HG03196 (cell line): ENCODE measurements around the gene PRRT1B.

Source experiments
- ATAC-seq: cut with Tn5 transposase; IDR thresholded peaks from one replicate; pipeline ENCODE4 v1.9.1; 2021; ENCODE audit not compliant: unreplicated experiment

Gene PRRT1B

GRCh38 chr9:131594906-131595665 is 49.8 kb downstream of the PRRT1B start:
- ATAC-seq = no peak

DNA sequence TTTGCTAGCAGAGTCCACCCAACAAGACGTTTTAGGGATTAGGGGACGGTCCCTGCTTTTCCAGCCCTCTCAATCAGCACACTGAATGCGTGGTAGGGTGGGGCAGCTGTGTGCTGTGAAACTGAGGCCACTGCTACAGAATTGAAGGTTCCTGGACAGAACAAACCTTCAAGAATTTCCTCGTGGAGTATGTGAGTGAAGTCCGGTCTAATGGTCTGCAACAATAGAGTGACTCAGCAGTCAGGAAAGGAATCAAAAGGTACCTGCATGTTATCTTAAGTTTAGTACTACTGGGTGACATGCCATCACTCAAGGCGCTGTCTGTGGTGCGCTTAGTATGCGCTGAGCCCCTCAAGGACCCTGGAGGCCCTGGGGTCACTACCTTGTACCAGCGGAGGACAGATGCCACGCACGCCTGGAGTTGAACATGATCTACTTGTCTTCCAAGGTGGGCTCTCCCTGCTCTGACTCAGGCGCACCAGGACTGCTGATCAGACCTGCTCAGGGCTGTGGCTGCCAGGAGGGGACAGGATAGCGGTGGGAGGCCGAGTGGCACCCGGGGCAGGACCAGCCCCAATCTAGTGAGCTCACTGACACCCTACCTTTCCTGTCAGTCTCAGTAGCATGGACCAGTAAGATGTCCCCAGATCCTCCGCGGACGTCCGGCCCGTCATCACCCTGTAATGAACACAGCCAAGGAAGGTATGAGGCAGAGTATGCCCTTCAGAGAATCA is 50.5 kb downstream of the PRRT1B start:
- no peak for ATAC-seq

DNA sequence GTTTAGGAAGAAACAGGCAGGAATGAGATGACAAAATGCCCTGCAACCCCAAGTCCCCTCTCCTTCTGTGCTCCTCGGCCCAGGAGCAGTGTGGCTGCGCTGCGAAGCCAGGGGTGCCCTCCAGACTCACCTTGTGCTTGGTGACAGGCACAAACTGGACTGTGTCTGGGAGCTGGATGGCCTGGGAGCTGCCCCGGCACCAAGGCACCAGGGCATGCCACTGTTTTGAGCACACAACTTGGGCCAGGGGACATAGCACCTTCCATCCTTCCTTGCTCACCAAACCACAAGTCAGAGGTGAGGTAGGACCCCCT is 51.1 kb downstream of the PRRT1B start:
- no peak for ATAC-seq

DNA sequence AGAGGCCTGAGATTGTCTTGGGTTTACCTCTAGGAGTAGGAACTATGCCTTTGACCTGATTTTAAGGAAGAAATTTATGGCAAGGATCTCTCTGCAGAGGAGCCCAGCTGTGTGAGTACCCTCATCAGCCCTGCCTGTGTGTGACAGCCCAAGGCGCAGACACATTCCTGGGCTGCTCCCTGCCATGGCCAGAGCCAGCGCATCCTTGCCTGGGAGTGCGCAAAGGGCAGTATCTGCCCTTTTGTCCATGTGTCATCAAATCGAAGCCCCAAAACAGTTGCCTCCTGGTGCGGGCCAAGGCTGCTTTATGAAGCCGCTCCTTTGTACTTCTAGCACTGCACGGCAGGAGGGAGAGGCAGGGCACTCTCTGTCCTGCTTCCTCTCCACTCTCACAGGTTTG is 51.9 kb downstream of the PRRT1B start:
- ATAC-seq = no peak

DNA sequence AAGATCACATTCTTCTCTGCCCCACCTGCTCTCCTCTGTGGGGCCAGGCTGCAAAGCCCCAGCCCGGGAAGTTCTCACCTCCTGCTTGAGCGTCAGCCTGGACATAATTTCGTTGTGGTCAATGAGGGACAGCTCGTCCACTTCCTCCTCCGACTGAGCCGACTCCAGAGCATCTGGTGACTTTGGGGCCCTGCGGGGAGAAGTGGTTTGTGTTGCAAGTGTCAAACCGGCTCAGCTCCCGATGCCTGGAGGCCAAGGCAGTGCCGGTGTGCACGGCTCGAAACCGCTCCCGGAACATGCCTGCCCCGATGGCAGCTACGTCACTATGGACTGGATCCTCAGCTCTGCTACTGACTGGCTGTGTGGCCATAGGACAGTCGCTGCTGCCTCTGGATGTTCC is 52.8 kb downstream of the PRRT1B start:
- no peak for ATAC-seq

GRCh38 chr9:131601683-131602181 is 56.4 kb downstream of the PRRT1B start:
- ATAC-seq = no peak

GRCh38 chr9:131603199-131603598 is 57.9 kb downstream of the PRRT1B start:
- no peak for ATAC-seq

- no peak for ATAC-seq
These were observed 58.6 kb downstream of the PRRT1B start for GRCh38 chr9:131603711-131604439.

- no peak for ATAC-seq
These were observed 60.7 kb downstream of the PRRT1B start for GRCh38 chr9:131605770-131606590.

DNA sequence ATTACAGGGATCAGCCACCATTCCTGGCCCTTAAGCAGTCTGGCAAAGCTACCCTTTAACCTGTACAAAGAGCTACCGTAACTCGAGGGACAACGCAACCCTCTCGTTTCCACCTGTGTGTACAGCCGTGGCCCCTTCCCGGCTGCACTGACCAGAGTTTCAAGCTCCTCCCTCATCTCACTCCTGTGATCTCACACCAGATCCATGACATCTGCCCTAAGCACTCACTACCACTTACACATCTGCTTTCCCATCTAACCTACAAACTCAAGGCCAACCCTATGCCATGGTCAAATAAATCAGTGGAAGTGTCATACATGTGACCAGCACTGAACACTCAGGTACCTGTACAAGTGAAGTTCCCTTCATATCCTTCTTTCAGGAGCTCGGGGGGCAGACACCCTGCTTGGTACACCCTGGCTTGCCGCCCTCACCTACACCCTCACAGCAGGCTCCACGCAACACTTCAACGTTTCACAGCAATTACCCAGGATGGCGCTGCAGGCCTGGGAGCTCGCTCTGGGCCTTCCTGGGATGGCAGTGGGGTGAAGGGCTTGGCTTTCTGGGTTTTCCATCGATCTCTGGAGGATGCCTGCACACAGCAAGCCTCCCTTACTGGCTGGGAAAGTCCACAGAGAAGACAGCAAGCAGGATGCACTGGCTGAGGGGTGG is 61.7 kb downstream of the PRRT1B start:
- no peak for ATAC-seq

DNA sequence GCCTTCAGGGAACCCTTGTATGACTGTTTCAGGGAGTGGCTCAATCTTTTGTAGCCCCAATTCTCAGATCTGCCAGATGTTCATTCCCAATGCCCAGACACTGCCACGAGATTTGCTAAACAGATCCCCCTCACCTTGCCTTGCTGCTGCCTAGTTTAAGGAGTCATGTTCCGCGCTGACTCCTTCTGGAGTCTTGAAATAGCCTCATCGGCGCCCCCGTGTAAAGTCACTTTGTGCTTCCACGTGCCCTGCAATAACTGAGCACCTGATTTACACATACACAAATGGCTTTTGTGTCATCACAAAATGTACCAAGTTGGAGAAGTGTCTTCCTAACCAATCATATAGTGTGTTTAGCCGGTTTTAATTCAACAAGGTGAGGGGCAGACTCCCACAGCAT is 62.3 kb downstream of the PRRT1B start:
- no peak for ATAC-seq

- no peak for ATAC-seq
These were observed 63.2 kb downstream of the PRRT1B start for GRCh38 chr9:131608493-131609037.
